CD4-positive, CD25-positive, alpha-beta regulatory T cell (primary cell): ENCODE results near the gene OR1F1. TPM values are rescaled to one million over a fixed set of nuclear protein-coding genes. Genes with fewer than 3 reads are reported as not detected.

Experiments used
- ATAC-seq, 2 donors: fragments of 150-1000 bp; cut with Tn5 transposase; one replicate each; pipeline ENCODE4 v1.10.0; 2021; ENCODE audit warnings: low read depth in 2 of 2, moderate number of reproducible peaks in 2 of 2, moderate library complexity in 1 of 2
- DNase-seq, 3 donors: peaks; one replicate each; pipeline versions ENCODE4 v3.0.0 to v3.0.0-alpha.2; 2012 to 2022; ENCODE audit warnings: mixed read lengths in 1 of 3
- H3K27ac ChIP-seq: one replicate; pipeline ENCODE4 v1.7.0; 2013; ENCODE audit warnings: mild to moderate bottlenecking, low read length; ENCODE audit not compliant: insufficient read depth, poor library complexity, severe bottlenecking
- H3K27me3 ChIP-seq: one replicate; pipeline ENCODE4 v1.7.0; 2013; ENCODE audit warnings: low read length; ENCODE audit not compliant: control insufficient read depth, insufficient read depth
- H3K36me3 ChIP-seq: one replicate; pipeline ENCODE4 v1.7.0; 2013; ENCODE audit warnings: mild to moderate bottlenecking, low read length, moderate library complexity; ENCODE audit not compliant: control insufficient read depth, insufficient read depth
- H3K4me1 ChIP-seq: 2 replicates; pipeline ENCODE4 v1.7.0; 2013; ENCODE audit warnings: mild to moderate bottlenecking, low read length; ENCODE audit not compliant: insufficient read depth, control insufficient read depth, poor library complexity, severe bottlenecking
- H3K4me3 ChIP-seq: one replicate; pipeline ENCODE4 v1.7.0; 2013; ENCODE audit warnings: low read depth, mild to moderate bottlenecking, low read length, moderate library complexity
- H3K9me3 ChIP-seq, 2 experiments: 1 replicate in 1 of 2; 2 replicates in 1 of 2; pipeline ENCODE4 v1.7.0; 2013; ENCODE audit warnings: low read length in 2 of 2, mild to moderate bottlenecking in 1 of 2, moderate library complexity in 1 of 2; ENCODE audit not compliant: control insufficient read depth in 2 of 2
- H3K27ac Mint-ChIP-seq, 3 donors: one replicate each; pipeline ENCODE4 v1.8.0; 2020 to 2022; ENCODE audit warnings: mild to moderate bottlenecking in 3 of 3, mixed read lengths in 3 of 3, moderate library complexity in 2 of 3
- H3K27me3 Mint-ChIP-seq: one replicate; pipeline ENCODE4 v1.8.0; 2022; ENCODE audit warnings: mild to moderate bottlenecking, mixed read lengths
- H3K36me3 Mint-ChIP-seq: one replicate; pipeline ENCODE4 v1.8.0; 2020; ENCODE audit warnings: mixed read lengths
- H3K4me1 Mint-ChIP-seq, 4 donors: one replicate each; pipeline ENCODE4 v1.8.0; 2020 to 2022; ENCODE audit warnings: mixed read lengths in 4 of 4, mild to moderate bottlenecking in 1 of 4
- H3K4me3 Mint-ChIP-seq, 4 donors: one replicate each; pipeline ENCODE4 v1.8.0; 2020 to 2022; ENCODE audit warnings: mild to moderate bottlenecking in 4 of 4, mixed read lengths in 4 of 4, moderate library complexity in 3 of 4
- H3K9me3 Mint-ChIP-seq, 7 donors: one replicate each; pipeline ENCODE4 v1.8.0; 2020 to 2022; ENCODE audit warnings: mixed read lengths in 7 of 7, mild to moderate bottlenecking in 3 of 7, moderate library complexity in 2 of 7
- polyA plus RNA-seq, 4 donors: library from polyadenylated mRNA; unstranded; fragments of 300-500 nt; fragmentation: Illumina TruSeq; gene quantifications; one replicate each; pipeline ENCODE4 v1.2.3, GENCODE V29; 2021
- total RNA-seq: library from RNA; stranded (reverse); gene quantifications from one replicate; pipeline ENCODE4 v1.2.3, GENCODE V29; 2022

Gene OR1F1
- total and polyA plus RNA-seq, 5 donors from 2014 or later: 0.20 to 0.70 (median 0.61) TPM; not detected in 2

DNA sequence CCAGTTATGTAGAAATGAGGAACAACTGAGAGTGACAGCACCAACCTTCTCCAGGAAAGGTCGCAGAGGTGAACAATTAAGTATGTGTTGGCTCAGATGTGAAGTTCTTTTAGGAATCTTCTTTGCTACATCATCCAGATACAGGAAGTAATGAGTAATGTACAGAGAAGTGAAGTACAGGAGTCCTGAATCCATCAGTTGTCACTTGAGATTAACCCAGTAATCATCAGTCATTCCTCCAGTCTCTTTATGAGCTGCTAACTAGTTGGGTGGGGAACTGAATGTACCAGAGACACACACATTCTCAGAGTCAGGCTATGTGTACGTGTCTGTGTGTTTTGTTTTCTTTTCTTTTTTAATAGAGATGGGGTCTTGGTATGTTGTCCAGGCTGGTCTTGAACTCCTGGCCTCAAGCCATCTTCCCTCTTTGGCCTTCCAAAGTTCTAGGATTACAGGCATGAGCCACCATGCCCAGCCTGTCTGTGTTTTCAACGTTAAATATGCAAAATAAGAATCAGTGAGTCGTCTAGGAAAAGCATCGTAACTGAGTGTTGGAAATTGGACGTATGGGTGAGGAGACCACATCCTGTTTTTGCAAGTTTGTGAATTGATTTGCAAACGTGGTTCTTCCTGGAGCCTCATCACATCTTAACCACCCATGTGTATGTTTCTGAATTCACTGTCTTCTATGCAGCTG, 27.0 kb downstream of the OR1F1 start:
- H3K36me3 ChIP-seq: no peaks in the 10 kb centered on the region
- H3K27ac ChIP-seq: peak overlapping the region; percentile 75
- no peaks in the 10 kb centered on the region for H3K27me3 ChIP-seq
- Mint-ChIP-seq H3K4me3 (peak overlapping the region; percentile 70 to 86 (median 81)), H3K4me1 (peaks cover 20 to 56% (median 37%) of the 10 kb centered on the region in 4 donors), H3K27me3 (peaks cover 5% of the 10 kb centered on the region), H3K27ac (peak overlapping the region; percentile 94 to 99 (median 97)), H3K36me3 (no peaks in the 10 kb centered on the region), H3K9me3 (peaks cover 0 to 22% (median 9%) of the 10 kb centered on the region in 7 donors)
- peaks cover 0 to 3% of the 10 kb centered on the region in 2 experiments for H3K9me3 ChIP-seq
- H3K4me1 ChIP-seq: peaks cover 34% of the 10 kb centered on the region
- ATAC-seq (peak; percentile 91 to 94), DNase-seq (peak; percentile 44 to 92 (median 82))
- peak overlapping the region; percentile 61 for H3K4me3 ChIP-seq

DNA sequence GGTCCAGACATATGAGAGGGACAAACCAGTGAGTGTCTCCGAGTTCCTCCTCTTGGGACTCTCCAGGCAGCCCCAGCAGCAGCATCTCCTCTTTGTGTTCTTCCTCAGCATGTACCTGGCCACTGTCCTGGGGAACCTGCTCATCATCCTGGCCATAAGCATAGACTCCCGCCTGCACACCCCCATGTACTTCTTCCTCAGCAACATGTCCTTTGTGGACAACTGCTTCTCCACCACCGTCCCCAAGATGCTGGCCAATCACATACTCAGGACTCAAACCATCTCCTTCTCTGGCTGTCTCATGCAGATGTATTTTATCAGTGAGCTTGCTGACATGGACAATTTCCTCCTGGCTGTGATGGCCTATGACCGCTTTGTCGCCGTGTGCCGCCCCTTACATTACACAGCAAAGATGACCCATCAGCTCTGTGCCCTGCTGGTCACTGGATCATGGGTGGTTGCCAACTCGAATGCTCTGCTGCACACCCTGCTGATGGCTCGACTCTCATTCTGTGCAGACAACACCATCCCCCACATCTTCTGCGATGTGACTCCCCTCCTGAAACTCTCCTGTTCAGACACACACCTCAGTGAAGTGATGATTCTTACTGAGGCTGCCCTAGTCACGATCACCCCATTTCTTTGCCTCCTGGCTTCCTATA, 27.7 kb downstream of the OR1F1 start:
- DNase-seq (peak in 1 of 3 donors; percentile 28), ATAC-seq (peak in 1 of 2 donors; percentile 9)
- Histone ChIP-seq H3K36me3 (no peaks in the 10 kb centered on the region), H3K27me3 (no peaks in the 10 kb centered on the region), H3K9me3 (peaks cover 3% of the 10 kb centered on the region in 2 experiments), H3K4me1 (peaks cover 34% of the 10 kb centered on the region), H3K27ac (peak overlapping the region; percentile 75), H3K4me3 (peak overlapping the region; percentile 61)
- peaks cover 5% of the 10 kb centered on the region for H3K27me3 Mint-ChIP-seq
- no peaks in the 10 kb centered on the region for H3K36me3 Mint-ChIP-seq
- peaks cover 20 to 56% (median 37%) of the 10 kb centered on the region in 4 donors for H3K4me1 Mint-ChIP-seq
- peak overlapping the region; percentile 70 to 86 (median 81) for H3K4me3 Mint-ChIP-seq
- peak overlapping the region; percentile 94 to 99 (median 97) for H3K27ac Mint-ChIP-seq
- H3K9me3 Mint-ChIP-seq: peaks cover 0 to 23% (median 13%) of the 10 kb centered on the region in 7 donors

GRCh38 chr16:3216263-3216640, 28.2 kb downstream of the OR1F1 start:
- peak overlapping the region; percentile 58 to 86 (median 81) for H3K4me3 Mint-ChIP-seq
- peak overlapping the region; percentile 94 to 99 (median 97) for H3K27ac Mint-ChIP-seq
- Histone ChIP-seq H3K9me3 (peaks cover 5 to 8% of the 10 kb centered on the region in 2 experiments), H3K36me3 (no peaks in the 10 kb centered on the region), H3K4me1 (peaks cover 34% of the 10 kb centered on the region), H3K27ac (peak overlapping the region; percentile 75), H3K27me3 (no peaks in the 10 kb centered on the region), H3K4me3 (peak overlapping the region; percentile 61)
- no peaks in the 10 kb centered on the region for H3K36me3 Mint-ChIP-seq
- ATAC-seq (no peak), DNase-seq (peak in 2 of 3 donors; percentile 26 to 49)
- peaks cover 20 to 56% (median 37%) of the 10 kb centered on the region in 4 donors for H3K4me1 Mint-ChIP-seq
- peaks cover 5% of the 10 kb centered on the region for H3K27me3 Mint-ChIP-seq
- peaks cover 0 to 27% (median 15%) of the 10 kb centered on the region in 7 donors for H3K9me3 Mint-ChIP-seq

GRCh38 chr16:3220839-3221238, 32.8 kb downstream of the OR1F1 start:
- DNase-seq: no peak
- Histone ChIP-seq H3K4me3 (no peak overlapping the region), H3K36me3 (peaks cover 25% of the 10 kb centered on the region), H3K27ac (no peak overlapping the region), H3K4me1 (peaks cover 18% of the 10 kb centered on the region), H3K9me3 (peaks cover 46 to 53% of the 10 kb centered on the region in 2 experiments), H3K27me3 (no peaks in the 10 kb centered on the region)
- no peak for ATAC-seq
- peaks cover 33% of the 10 kb centered on the region for H3K36me3 Mint-ChIP-seq
- H3K4me3 Mint-ChIP-seq: no peak overlapping the region
- peaks cover 13 to 22% (median 18%) of the 10 kb centered on the region in 4 donors for H3K4me1 Mint-ChIP-seq
- H3K27me3 Mint-ChIP-seq: no peaks in the 10 kb centered on the region
- H3K27ac Mint-ChIP-seq: no peak overlapping the region
- H3K9me3 Mint-ChIP-seq: peaks cover 1 to 61% (median 32%) of the 10 kb centered on the region in 7 donors

DNA sequence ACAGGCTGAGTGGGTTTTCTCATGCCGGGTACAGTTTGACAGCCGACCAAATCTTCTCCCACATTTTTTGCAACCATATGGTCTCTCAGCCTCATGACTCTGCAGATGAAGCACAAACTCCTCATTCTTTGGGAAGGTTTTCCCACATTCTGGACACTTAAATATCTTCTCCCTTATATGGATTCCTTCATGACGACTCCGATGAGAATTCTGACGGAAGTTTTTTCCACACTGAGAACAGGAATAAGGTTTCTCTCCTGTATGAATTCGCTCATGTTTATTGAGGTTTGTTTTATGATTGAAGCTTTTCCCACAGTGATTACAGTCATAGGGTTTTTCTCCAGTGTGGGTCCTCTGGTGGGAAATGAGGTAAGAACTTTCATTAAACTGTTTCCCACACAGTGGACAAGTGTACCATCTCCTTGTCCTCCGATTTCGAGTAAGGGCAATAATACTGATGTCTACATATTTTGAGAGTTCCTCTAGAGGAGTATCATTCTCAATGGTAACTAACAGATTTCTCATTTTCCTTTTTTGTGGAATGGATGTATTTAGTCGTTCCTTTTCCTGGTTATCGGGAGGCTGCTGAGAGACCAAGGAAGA, 36.0 kb downstream of the OR1F1 start:
- Mint-ChIP-seq H3K27ac (peak overlapping the region in 1 of 3 donors; percentile 74), H3K9me3 (peaks cover 1 to 67% (median 32%) of the 10 kb centered on the region in 7 donors), H3K4me3 (no peak overlapping the region), H3K27me3 (no peaks in the 10 kb centered on the region), H3K36me3 (peaks cover 53% of the 10 kb centered on the region), H3K4me1 (peaks cover 0 to 3% (median 0%) of the 10 kb centered on the region in 4 donors)
- H3K27me3 ChIP-seq: no peaks in the 10 kb centered on the region
- no peak for ATAC-seq
- H3K4me3 ChIP-seq: no peak overlapping the region
- no peak overlapping the region for H3K27ac ChIP-seq
- H3K36me3 ChIP-seq: peaks cover 57% of the 10 kb centered on the region
- DNase-seq: peak in 1 of 3 donors; percentile 22
- peaks cover 62 to 81% of the 10 kb centered on the region in 2 experiments for H3K9me3 ChIP-seq
- no peaks in the 10 kb centered on the region for H3K4me1 ChIP-seq

DNA sequence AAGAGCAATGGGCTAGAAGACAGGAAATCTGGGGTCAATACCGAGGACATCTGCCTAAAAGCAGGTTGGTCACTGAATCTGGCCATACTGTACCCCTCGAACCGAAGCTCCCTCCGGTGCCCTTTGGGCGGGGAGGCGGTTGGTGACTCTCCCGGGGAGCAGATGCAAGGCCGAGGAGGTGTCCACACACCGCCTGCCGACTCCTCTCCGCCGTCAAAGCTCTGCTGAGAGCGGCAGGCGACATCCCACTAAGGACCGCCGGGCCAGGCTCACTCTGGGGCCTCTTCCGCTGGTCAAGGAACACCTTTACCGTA, 46.5 kb downstream of the OR1F1 start:
- Mint-ChIP-seq H3K9me3 (peaks cover 0 to 20% (median 12%) of the 10 kb centered on the region in 7 donors), H3K4me1 (peaks cover 18 to 45% (median 26%) of the 10 kb centered on the region in 4 donors), H3K36me3 (peaks cover 37% of the 10 kb centered on the region), H3K4me3 (peak overlapping the region; percentile 91 to 96 (median 94)), H3K27me3 (peaks cover 15% of the 10 kb centered on the region), H3K27ac (peak overlapping the region in 2 of 3 donors; percentile 97)
- ATAC-seq: no peak
- Histone ChIP-seq H3K27ac (peak overlapping the region; percentile 89), H3K27me3 (no peaks in the 10 kb centered on the region), H3K36me3 (peaks cover 37% of the 10 kb centered on the region), H3K4me3 (peak overlapping the region; percentile 93), H3K4me1 (peaks cover 16% of the 10 kb centered on the region), H3K9me3 (peaks cover 15 to 22% of the 10 kb centered on the region in 2 experiments)
- DNase-seq: no peak

DNA sequence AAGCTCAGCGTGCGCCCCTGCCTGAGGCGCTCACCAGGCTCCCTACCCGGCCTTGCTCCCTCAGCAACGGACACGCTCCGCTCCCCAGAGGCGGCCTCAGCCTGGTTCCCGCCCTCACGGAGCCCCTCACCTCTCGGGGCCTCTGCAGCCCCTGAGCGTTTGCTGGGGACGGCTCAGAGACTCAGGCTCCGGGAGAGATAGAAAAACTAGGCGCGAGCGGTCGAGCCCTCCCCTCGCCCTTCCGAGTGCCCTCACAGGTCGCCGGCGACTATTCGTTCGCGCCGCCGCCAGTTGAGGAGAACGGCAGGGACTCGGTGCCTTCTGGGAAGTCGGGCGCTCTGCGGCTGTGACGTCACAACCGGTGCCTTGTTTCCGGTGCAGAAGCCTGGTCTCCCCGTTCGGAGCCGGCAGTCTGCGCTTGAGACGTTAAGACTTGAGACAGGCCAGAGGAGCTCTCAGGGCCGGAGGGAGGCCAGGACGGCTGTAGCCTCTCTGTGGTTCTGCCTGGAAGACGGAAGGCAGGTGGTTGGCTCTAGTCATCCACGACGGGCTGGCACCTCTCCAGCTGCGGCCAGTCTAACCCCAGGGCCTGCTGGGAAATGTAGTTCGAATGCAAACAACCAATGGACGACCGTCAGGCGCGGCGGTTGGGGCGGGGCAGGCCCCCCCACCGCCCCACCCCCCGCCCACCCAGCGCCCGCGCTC, 47.0 kb downstream of the OR1F1 start, which contains the start of gene ZNF200:
ZNF200 (minus strand) TSS at position 302 of the 705 bp plus-strand sequence. CDS start 1,403 bp downstream, outside the sequence.
- Mint-ChIP-seq H3K36me3 (peaks cover 35% of the 10 kb centered on the region), H3K27ac (peak within 1 kb of the TSS; percentile 97 to 98 (median 97)), H3K4me1 (peaks cover 15 to 45% (median 25%) of the 10 kb centered on the region in 4 donors), H3K9me3 (peaks cover 0 to 16% (median 10%) of the 10 kb centered on the region in 7 donors), H3K27me3 (peaks cover 17% of the 10 kb centered on the region), H3K4me3 (peak within 1 kb of the TSS; percentile 91 to 96 (median 94))
- Histone ChIP-seq H3K9me3 (peaks cover 12 to 17% of the 10 kb centered on the region in 2 experiments), H3K36me3 (peaks cover 33% of the 10 kb centered on the region), H3K27ac (peak within 1 kb of the TSS; percentile 89), H3K4me1 (peaks cover 16% of the 10 kb centered on the region), H3K27me3 (no peaks in the 10 kb centered on the region), H3K4me3 (peak within 1 kb of the TSS; percentile 93)
- ATAC-seq (peak; percentile 90 to 92), DNase-seq (peak; percentile 87 to 97 (median 94))
